HEK293 (cell line): ENCODE measurements around the gene SULT4A1.

ENCODE experiments used
- CTCF ChIA-PET: fragments of 350-600 bp; formaldehyde crosslinking; extraction: SDS; loops from one replicate; lab custom pipeline; 2021; ENCODE audit warnings: antibody characterized with exemption; lab: Yijun Ruan, JAX
- POLR2A ChIA-PET: fragments of 300-600 bp; formaldehyde crosslinking; extraction: SDS; loops from one replicate; lab custom pipeline; 2020; ENCODE audit warnings: antibody characterized with exemption, inconsistent platforms; lab: Yijun Ruan, JAX
- H3K27ac ChIP-seq: fragments of 200-500 bp; sonication (Bioruptor generic); 2 replicates; pipeline ENCODE4 v1.5.1; 2014; ENCODE audit warnings: low read depth, low read length, control low read depth, inconsistent platforms; ENCODE audit errors: extremely low read depth
- H3K36me3 ChIP-seq, 2 experiments: fragments of 200-500 bp in 1 of 2; sonication (Bioruptor generic) in 1 of 2; 1 replicate in 1 of 2; 2 replicates in 1 of 2; pipeline ENCODE4 v1.5.1; 2014 to 2017; ENCODE audit warnings: inconsistent platforms in 2 of 2, low read length in 2 of 2; ENCODE audit not compliant: control insufficient read depth in 2 of 2, insufficient read depth in 1 of 2
- H3K4me1 ChIP-seq: fragments of 200-500 bp; sonication (Bioruptor generic); 2 replicates; pipeline ENCODE4 v1.5.1; 2014; ENCODE audit warnings: mild to moderate bottlenecking, low read length, inconsistent platforms; ENCODE audit not compliant: control insufficient read depth, insufficient read depth
- H3K4me3 ChIP-seq: 2 replicates; pipeline ENCODE4 v1.5.1; 2011; ENCODE audit warnings: low read depth, mild to moderate bottlenecking, control low read depth, low read length, moderate library complexity
- H3K9me3 ChIP-seq: fragments of 200-500 bp; sonication (Bioruptor generic); 2 replicates; pipeline ENCODE4 v1.5.1; 2014; ENCODE audit warnings: low read depth, low read length, inconsistent platforms; ENCODE audit not compliant: control insufficient read depth, insufficient read depth
- GLIS1 ChIP-seq: fragments of 450-650 bp; formaldehyde crosslinking; IDR thresholded peaks from 2 replicates; pipeline ENCODE4 v1.5.1; 2016; ENCODE audit warnings: missing biosample characterization, missing genetic modification characterization
- MEIS1 ChIP-seq: sonication (generic); formaldehyde crosslinking; IDR thresholded peaks from 2 replicates; pipeline ENCODE4 v1.8.1; 2022; ENCODE audit warnings: missing genetic modification reagents, mild to moderate bottlenecking, borderline replicate concordance
- MYNN ChIP-seq: fragments of 450-650 bp; formaldehyde crosslinking; IDR thresholded peaks from 2 replicates; pipeline ENCODE4 v1.5.1; 2016; ENCODE audit warnings: missing biosample characterization, missing genetic modification characterization, borderline replicate concordance
- PRDM10 ChIP-seq: fragments of 450-650 bp; formaldehyde crosslinking; IDR thresholded peaks from 2 replicates; pipeline ENCODE4 v1.5.1; 2016; ENCODE audit warnings: missing biosample characterization, missing genetic modification characterization
- SALL2 ChIP-seq: fragments of 450-650 bp; formaldehyde crosslinking; IDR thresholded peaks from 2 replicates; pipeline ENCODE4 v1.5.0; 2017; ENCODE audit warnings: missing biosample characterization, mild to moderate bottlenecking, missing genetic modification characterization, borderline replicate concordance
- TCF7L2 ChIP-seq: IDR thresholded peaks from 2 replicates; pipeline ENCODE4 v1.6.1; 2011; ENCODE audit warnings: low read depth, mild to moderate bottlenecking, inconsistent platforms, low read length, moderate library complexity, borderline replicate concordance
- ZBTB21 ChIP-seq: fragments of 450-650 bp; formaldehyde crosslinking; IDR thresholded peaks from 2 replicates; pipeline ENCODE4 v1.5.1; 2017; ENCODE audit warnings: missing biosample characterization, missing genetic modification characterization
- ZNF146 ChIP-seq: fragments of 450-650 bp; formaldehyde crosslinking; IDR thresholded peaks from 2 replicates; pipeline ENCODE4 v1.5.1; 2016; ENCODE audit warnings: missing biosample characterization, missing genetic modification characterization
- ZNF416 ChIP-seq: fragments of 450-650 bp; formaldehyde crosslinking; IDR thresholded peaks from 2 replicates; pipeline ENCODE4 v1.5.1; 2016; ENCODE audit warnings: missing biosample characterization, missing genetic modification characterization
- ZNF449 ChIP-seq: fragments of 450-650 bp; formaldehyde crosslinking; IDR thresholded peaks from 2 replicates; pipeline ENCODE4 v1.5.1; 2017; ENCODE audit warnings: missing biosample characterization, mild to moderate bottlenecking, missing genetic modification characterization, moderate library complexity
- ZNF48 ChIP-seq: fragments of 450-650 bp; formaldehyde crosslinking; IDR thresholded peaks from 2 replicates; pipeline ENCODE4 v1.5.1; 2016; ENCODE audit warnings: missing biosample characterization, missing genetic modification characterization
- ZNF488 ChIP-seq: fragments of 450-650 bp; formaldehyde crosslinking; IDR thresholded peaks from 2 replicates; pipeline ENCODE4 v1.5.1; 2016; ENCODE audit warnings: missing biosample characterization, missing genetic modification characterization
- ZNF561 ChIP-seq: fragments of 450-650 bp; IDR thresholded peaks from 2 replicates; pipeline ENCODE4 v1.5.1; 2018; ENCODE audit warnings: missing biosample characterization, missing genetic modification characterization, borderline replicate concordance
- ZNF585B ChIP-seq: fragments of 450-650 bp; formaldehyde crosslinking; IDR thresholded peaks from 2 replicates; pipeline ENCODE4 v1.5.1; 2016; ENCODE audit warnings: missing biosample characterization, missing genetic modification characterization
- ZNF621 ChIP-seq: fragments of 450-650 bp; formaldehyde crosslinking; IDR thresholded peaks from 2 replicates; pipeline ENCODE4 v1.5.1; 2017; ENCODE audit warnings: missing biosample characterization, missing genetic modification characterization
- TF ChIP-seq, protein P1 (sequence below): fragments of 450-650 bp; formaldehyde crosslinking; IDR thresholded peaks from 2 replicates; pipeline ENCODE4 v1.5.1; 2017; ENCODE audit warnings: missing biosample characterization, missing genetic modification characterization
- TF ChIP-seq, protein P2 (sequence below): sonication (generic); formaldehyde crosslinking; IDR thresholded peaks from 2 replicates; pipeline ENCODE4 v1.8.1; 2022; ENCODE audit warnings: mild to moderate bottlenecking, moderate library complexity, missing genetic modification reagents

Gene SULT4A1

DNA sequence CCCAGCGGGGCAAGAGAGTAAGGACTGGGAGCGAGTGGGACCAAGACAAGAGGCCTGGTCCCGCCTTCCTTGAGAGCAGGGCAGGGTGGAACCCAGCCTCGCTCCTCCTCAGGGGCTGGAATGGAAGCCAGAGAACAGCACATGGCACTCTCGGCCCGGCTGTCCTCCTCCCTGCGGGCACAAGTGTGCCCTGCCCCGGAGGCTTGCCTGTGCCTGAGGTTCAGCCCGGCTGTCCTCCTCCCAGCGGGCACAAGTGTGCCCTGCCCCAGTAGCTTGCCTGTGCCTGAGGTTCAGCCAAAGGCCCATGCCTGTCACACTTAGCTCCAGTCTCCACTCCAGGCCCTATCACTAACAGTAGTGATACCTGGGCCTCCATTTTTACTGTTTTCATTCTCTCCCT is 24.2 kb downstream of the SULT4A1 start (continued):
- TF ChIP-seq, protein P1, sequence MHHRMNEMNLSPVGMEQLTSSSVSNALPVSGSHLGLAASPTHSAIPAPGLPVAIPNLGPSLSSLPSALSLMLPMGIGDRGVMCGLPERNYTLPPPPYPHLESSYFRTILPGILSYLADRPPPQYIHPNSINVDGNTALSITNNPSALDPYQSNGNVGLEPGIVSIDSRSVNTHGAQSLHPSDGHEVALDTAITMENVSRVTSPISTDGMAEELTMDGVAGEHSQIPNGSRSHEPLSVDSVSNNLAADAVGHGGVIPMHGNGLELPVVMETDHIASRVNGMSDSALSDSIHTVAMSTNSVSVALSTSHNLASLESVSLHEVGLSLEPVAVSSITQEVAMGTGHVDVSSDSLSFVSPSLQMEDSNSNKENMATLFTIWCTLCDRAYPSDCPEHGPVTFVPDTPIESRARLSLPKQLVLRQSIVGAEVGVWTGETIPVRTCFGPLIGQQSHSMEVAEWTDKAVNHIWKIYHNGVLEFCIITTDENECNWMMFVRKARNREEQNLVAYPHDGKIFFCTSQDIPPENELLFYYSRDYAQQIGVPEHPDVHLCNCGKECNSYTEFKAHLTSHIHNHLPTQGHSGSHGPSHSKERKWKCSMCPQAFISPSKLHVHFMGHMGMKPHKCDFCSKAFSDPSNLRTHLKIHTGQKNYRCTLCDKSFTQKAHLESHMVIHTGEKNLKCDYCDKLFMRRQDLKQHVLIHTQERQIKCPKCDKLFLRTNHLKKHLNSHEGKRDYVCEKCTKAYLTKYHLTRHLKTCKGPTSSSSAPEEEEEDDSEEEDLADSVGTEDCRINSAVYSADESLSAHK (tag by site-specific recombination): no peak
- TF ChIP-seq TCF7L2 (no peak), ZBTB21 (no peak), MYNN (no peak)
- TF ChIP-seq, all 188 proteins: peak for 0

DNA sequence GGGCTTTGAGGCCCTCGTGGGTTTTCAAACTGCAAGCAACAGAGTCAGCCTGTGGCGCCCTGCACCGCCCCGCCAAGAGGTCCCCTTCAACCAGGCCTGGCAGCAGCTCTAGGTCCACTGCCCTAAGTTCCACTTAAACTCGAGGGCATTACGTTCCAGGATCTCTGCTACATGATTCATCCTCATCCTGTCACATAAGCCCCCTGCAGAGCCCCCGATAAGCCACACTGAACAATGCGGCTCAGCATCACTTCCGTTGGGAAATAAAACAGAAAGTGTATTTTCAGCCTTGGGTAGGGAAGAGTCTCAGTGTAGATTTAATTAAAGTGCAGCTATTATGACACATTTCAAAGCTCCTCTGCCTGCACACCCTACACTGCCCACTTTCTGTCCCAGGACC is 24.6 kb downstream of the SULT4A1 start:
- Histone ChIP-seq H3K4me3 (no peak overlapping the region), H3K9me3 (no peaks in the 10 kb centered on the region), H3K4me1 (no peaks in the 10 kb centered on the region), H3K36me3 (peaks cover 0 to 38% of the 10 kb centered on the region in 2 experiments; a peak in 1 of 3 replicates), H3K27ac (no peak overlapping the region)
- no peak for TF ChIP-seq ZNF488 (tag by site-specific recombination)
- TF ChIP-seq PRDM10: no peak
- TF ChIP-seq ZNF621 (tag by site-specific recombination): no peak
- no peak for TF ChIP-seq GLIS1
- no peak for TF ChIP-seq SALL2 (tag by site-specific recombination)
- no peak for TF ChIP-seq ZBTB21
- no peak for TF ChIP-seq ZNF146 (tag by site-specific recombination)
- TF ChIP-seq, protein P2, sequence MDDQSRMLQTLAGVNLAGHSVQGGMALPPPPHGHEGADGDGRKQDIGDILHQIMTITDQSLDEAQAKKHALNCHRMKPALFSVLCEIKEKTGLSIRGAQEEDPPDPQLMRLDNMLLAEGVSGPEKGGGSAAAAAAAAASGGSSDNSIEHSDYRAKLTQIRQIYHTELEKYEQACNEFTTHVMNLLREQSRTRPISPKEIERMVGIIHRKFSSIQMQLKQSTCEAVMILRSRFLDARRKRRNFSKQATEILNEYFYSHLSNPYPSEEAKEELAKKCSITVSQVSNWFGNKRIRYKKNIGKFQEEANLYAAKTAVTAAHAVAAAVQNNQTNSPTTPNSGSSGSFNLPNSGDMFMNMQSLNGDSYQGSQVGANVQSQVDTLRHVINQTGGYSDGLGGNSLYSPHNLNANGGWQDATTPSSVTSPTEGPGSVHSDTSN (CRISPR knock-in tag): no peak
- no peak for TF ChIP-seq ZNF449
- no peak for TF ChIP-seq ZNF416 (tag by site-specific recombination)
- TF ChIP-seq ZNF561 (tag by site-specific recombination): no peak
- TF ChIP-seq ZNF48 (tag by site-specific recombination): no peak
- TF ChIP-seq MEIS1: no peak
- no peak for TF ChIP-seq ZNF585B
- CTCF ChIA-PET: interaction anchor here (0.6 to 1.3 kb wide), 3 partner anchors 57 to 583 kb away, joined by 3 to 4 read pairs (median 4); no protein-coding TSS in a partner anchor
- POLR2A ChIA-PET: no interaction called here
